ENCODE data around the gene PPARA.

GRCh38 chr22:46131151-46131587, 19.2 kb upstream of the PPARA start:
- TF ChIP-seq CTCF (IDR thresholded peaks at IDR 0.05) = peak in 4 of 12 donors; percentile 16 to 26 (median 21)
- TF ChIP-seq POLR2A (IDR thresholded peaks at IDR 0.05) = no peak
